ENCODE measurements around the gene CHN2.

The CHN2 gene

GRCh38 chr7:29485339-29486190 lies 291.0 kb downstream of the CHN2 start:
- TF ChIP-seq, protein P1, sequence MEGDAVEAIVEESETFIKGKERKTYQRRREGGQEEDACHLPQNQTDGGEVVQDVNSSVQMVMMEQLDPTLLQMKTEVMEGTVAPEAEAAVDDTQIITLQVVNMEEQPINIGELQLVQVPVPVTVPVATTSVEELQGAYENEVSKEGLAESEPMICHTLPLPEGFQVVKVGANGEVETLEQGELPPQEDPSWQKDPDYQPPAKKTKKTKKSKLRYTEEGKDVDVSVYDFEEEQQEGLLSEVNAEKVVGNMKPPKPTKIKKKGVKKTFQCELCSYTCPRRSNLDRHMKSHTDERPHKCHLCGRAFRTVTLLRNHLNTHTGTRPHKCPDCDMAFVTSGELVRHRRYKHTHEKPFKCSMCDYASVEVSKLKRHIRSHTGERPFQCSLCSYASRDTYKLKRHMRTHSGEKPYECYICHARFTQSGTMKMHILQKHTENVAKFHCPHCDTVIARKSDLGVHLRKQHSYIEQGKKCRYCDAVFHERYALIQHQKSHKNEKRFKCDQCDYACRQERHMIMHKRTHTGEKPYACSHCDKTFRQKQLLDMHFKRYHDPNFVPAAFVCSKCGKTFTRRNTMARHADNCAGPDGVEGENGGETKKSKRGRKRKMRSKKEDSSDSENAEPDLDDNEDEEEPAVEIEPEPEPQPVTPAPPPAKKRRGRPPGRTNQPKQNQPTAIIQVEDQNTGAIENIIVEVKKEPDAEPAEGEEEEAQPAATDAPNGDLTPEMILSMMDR (IDR thresholded peaks at IDR 0.05) = no peak

DNA sequence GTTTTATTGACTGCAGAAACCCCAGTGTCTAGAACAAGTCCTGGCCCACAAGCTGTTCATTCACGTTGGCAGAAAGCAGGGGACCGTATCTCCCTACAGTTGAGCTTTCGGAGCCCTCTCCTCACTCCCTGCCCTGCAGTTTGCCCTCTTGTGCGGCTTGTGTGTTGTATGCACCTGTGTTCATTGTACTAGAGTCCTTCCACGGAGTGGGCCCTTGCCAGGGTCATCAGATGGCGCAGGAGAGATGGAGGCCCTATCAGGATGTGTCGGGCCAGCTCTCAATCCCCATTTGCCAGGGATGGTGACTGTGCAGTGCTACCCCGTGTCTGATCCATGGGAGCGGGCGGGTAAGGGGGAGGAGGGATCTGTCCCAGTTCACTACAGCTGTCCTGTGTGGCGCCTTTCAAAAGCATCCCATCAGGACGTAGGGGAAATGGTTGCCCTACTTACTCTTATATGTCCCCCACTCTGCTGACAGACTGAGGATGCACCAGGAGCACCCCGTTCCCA lies 291.7 kb downstream of the CHN2 start:
- TF ChIP-seq, protein P1 (IDR thresholded peaks at IDR 0.05) = no peak

- TF ChIP-seq, protein P1 (IDR thresholded peaks at IDR 0.05) = no peak
Observed at GRCh38 chr7:29487424-29487823, 292.8 kb downstream of the CHN2 start.

- TF ChIP-seq, protein P1 (IDR thresholded peaks at IDR 0.05) = no peak
Observed at GRCh38 chr7:29488203-29488970, 293.8 kb downstream of the CHN2 start.

GRCh38 chr7:29488977-29489376 lies 294.4 kb downstream of the CHN2 start:
- TF ChIP-seq, protein P1 (IDR thresholded peaks at IDR 0.05) = no peak

- TF ChIP-seq, protein P1 (IDR thresholded peaks at IDR 0.05) = no peak
Observed at GRCh38 chr7:29490094-29490607, 295.6 kb downstream of the CHN2 start.

- TF ChIP-seq, protein P1 (IDR thresholded peaks at IDR 0.05) = no peak
Observed at GRCh38 chr7:29494350-29494749, 299.8 kb downstream of the CHN2 start.
